ENCODE measurements around the gene KRT33A. TPM values are rescaled to one million over a fixed set of nuclear protein-coding genes. Genes with fewer than 3 reads are reported as not detected.
"Not testable (repeated sequence)": the region's sequence is repeated elsewhere in the genome, so short reads cannot be mapped to it uniquely, and the experiment has no call there.

KRT33A gene
- not detected for total RNA-seq

DNA sequence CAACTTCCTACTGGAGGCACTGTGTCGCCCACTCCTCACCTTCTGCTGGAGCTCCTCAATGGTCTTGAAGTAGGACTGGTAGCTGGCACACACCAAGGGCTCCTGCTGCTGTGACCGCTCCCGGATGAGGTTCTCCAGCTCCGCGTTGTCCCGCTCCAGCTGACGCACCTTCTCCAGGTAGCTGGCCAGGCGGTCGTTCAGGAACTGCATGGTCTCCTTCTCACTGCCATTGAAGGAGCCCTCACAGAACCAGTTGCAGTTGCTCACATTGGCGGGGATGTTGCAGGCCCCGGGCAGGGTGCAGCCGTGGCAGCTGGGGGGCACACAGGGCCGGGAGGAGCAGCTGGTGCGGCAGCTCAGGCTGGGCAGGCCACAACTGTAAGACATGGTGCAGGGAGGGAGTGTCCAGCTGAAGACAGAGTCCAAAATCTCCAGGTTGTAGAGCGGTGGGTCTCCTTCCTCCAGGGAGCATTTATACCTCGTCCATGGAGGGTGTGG lies at the start of gene KRT33A:
Gene KRT33A (minus strand): TSS at position 448 of the 498 bp plus-strand sequence. CDS start 61 bp downstream, at position 387.
- DNase-seq (ENCODE audit: low spot score); H3K27me3 ChIP-seq (replicated peaks; ENCODE audit: insufficient read depth); H3K36me3 ChIP-seq; H3K27ac ChIP-seq; H3K4me3 ChIP-seq; H3K9me3 ChIP-seq; H3K4me1 ChIP-seq (ENCODE audit: control insufficient read depth in 1 of 2, low read depth in 2 of 2); ATAC-seq (ENCODE audit: insufficient number of reproducible peaks, low FRiP score, low read depth): not testable (repeated sequence)

- H3K36me3 ChIP-seq, result no peaks in the 10 kb centered on the region
- H3K4me3 ChIP-seq, result no peak within 1 kb of the TSS
- H3K27me3 ChIP-seq (replicated peaks; ENCODE audit: insufficient read depth), result no peaks in the 10 kb centered on the region
- ATAC-seq (ENCODE audit: insufficient number of reproducible peaks, low FRiP score, low read depth) (no peak), DNase-seq (ENCODE audit: low spot score) (no peak)
- no peaks in the 10 kb centered on the region for H3K9me3 ChIP-seq
- no peaks in the 10 kb centered on the region for H3K4me1 ChIP-seq (ENCODE audit: control insufficient read depth in 1 of 2, low read depth in 2 of 2)
- H3K27ac ChIP-seq, result no peak within 1 kb of the TSS
- no peak for TF ChIP-seq CTCF (IDR thresholded peaks at IDR 0.05)
Observed at GRCh38 chr17:41396996-41397660, 46.5 kb upstream of the KRT33A start, which contains the start of gene KRT31. Gene KRT31, minus strand, starts transcription at chr17:41397608. Its CDS starts 69 bp downstream, at chr17:41397539.

- no peaks in the 10 kb centered on the region for H3K4me1 ChIP-seq (ENCODE audit: control insufficient read depth in 1 of 2, low read depth in 2 of 2)
- H3K27ac ChIP-seq, result no peak overlapping the region
- ATAC-seq (ENCODE audit: insufficient number of reproducible peaks, low FRiP score, low read depth), result no peak
- no peaks in the 10 kb centered on the region for H3K36me3 ChIP-seq
- no peak overlapping the region for H3K4me3 ChIP-seq
- H3K27me3 ChIP-seq (replicated peaks; ENCODE audit: insufficient read depth), result no peaks in the 10 kb centered on the region
- H3K9me3 ChIP-seq, result no peaks in the 10 kb centered on the region
- no peak for DNase-seq (ENCODE audit: low spot score)
- no peak for TF ChIP-seq CTCF (IDR thresholded peaks at IDR 0.05)
Observed at GRCh38 chr17:41396340-41396739, 45.7 kb upstream of the KRT33A start.

- ATAC-seq (ENCODE audit: insufficient number of reproducible peaks, low FRiP score, low read depth), result no peak
Observed at GRCh38 chr17:41395611-41396010, 45.0 kb upstream of the KRT33A start.

GRCh38 chr17:41395044-41395443 lies 44.4 kb upstream of the KRT33A start:
- H3K27ac ChIP-seq; H3K27me3 ChIP-seq (replicated peaks; ENCODE audit: insufficient read depth); H3K4me3 ChIP-seq; H3K4me1 ChIP-seq (ENCODE audit: control insufficient read depth in 1 of 2, low read depth in 2 of 2); H3K36me3 ChIP-seq; DNase-seq (ENCODE audit: low spot score); ATAC-seq (ENCODE audit: insufficient number of reproducible peaks, low FRiP score, low read depth); H3K9me3 ChIP-seq: not testable (repeated sequence)

More at GRCh38 chr17:41395611-41396010, 45.0 kb upstream of the KRT33A start:
- H3K4me1 ChIP-seq (ENCODE audit: control insufficient read depth in 1 of 2, low read depth in 2 of 2), result no peaks in the 10 kb centered on the region
- no peak overlapping the region for H3K27ac ChIP-seq
- H3K9me3 ChIP-seq, result no peaks in the 10 kb centered on the region
- no peak for TF ChIP-seq CTCF (IDR thresholded peaks at IDR 0.05)
- DNase-seq (ENCODE audit: low spot score), result no peak
- H3K27me3 ChIP-seq (replicated peaks; ENCODE audit: insufficient read depth), result no peaks in the 10 kb centered on the region
- H3K36me3 ChIP-seq, result no peaks in the 10 kb centered on the region
- no peak overlapping the region for H3K4me3 ChIP-seq

GRCh38 chr17:41394254-41394996 lies 43.8 kb upstream of the KRT33A start:
- DNase-seq (ENCODE audit: low spot score), result no peak
- no peak for ATAC-seq (ENCODE audit: insufficient number of reproducible peaks, low FRiP score, low read depth)

More at GRCh38 chr17:41394254-41394996, 43.8 kb upstream of the KRT33A start:
- Histone ChIP-seq H3K9me3 (no peaks in the 10 kb centered on the region), H3K4me1 (ENCODE audit: control insufficient read depth in 1 of 2, low read depth in 2 of 2) (no peaks in the 10 kb centered on the region), H3K4me3 (no peak overlapping the region), H3K27ac (no peak overlapping the region), H3K27me3 (replicated peaks; ENCODE audit: insufficient read depth) (no peaks in the 10 kb centered on the region), H3K36me3 (no peaks in the 10 kb centered on the region)
- no peak for TF ChIP-seq CTCF (IDR thresholded peaks at IDR 0.05)

All from thoracic aorta (tissue), 2 donors.